ENCODE results near the gene HMCN2.

DNA sequence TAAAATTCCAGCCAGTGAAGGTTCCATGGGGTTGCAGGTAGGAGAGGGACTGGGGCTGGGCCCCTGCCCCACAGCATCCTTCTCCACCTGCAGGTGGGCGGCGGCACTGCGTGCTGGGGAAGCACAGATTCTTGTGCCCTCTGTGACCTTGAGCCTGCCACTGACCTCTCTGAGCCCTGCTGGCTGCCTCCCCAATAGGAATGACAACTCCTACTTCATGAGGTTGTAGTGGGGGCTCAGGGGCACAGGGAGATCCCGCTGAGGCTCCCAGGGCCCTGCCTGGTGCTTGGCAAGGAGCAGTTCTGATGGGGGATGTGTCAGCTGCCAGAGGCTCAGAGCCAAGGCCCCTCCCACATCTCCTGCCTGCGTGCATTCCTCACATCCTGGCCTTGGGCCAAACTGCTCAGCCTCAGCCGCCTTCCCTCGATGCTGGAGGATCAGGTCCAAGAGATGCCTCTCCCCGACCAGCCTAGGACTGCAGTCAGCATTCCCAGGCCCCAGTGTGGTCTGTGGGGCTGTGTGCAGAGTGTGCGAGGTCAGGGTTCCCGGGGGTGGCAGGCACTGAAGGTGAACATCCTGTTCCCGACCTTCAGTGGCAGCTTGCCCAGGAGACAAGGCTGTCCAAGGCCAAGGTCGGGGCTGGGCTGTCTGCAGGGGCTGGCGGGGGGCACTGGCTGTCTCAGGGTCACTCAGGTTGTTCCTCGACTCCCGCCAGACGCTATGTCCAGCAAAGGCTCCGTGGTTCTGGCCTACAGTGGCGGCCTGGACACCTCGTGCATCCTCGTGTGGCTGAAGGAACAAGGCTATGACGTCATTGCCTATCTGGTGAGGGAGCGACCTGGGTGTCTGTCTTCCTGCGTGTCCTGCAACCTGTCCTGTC, 186.2 kb downstream of the HMCN2 start:
- TF ChIP-seq, protein P1, sequence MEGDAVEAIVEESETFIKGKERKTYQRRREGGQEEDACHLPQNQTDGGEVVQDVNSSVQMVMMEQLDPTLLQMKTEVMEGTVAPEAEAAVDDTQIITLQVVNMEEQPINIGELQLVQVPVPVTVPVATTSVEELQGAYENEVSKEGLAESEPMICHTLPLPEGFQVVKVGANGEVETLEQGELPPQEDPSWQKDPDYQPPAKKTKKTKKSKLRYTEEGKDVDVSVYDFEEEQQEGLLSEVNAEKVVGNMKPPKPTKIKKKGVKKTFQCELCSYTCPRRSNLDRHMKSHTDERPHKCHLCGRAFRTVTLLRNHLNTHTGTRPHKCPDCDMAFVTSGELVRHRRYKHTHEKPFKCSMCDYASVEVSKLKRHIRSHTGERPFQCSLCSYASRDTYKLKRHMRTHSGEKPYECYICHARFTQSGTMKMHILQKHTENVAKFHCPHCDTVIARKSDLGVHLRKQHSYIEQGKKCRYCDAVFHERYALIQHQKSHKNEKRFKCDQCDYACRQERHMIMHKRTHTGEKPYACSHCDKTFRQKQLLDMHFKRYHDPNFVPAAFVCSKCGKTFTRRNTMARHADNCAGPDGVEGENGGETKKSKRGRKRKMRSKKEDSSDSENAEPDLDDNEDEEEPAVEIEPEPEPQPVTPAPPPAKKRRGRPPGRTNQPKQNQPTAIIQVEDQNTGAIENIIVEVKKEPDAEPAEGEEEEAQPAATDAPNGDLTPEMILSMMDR (IDR thresholded peaks at IDR 0.05; ENCODE audit: low read depth, low read length): peak; percentile 41
- no peak for TF ChIP-seq EZH2phosphoT487 (IDR thresholded peaks at IDR 0.05; ENCODE audit: low read depth)

All from OCI-LY3 (cell line).